HG02588 (cell line): Measurements from ENCODE around the gene CSAD.
"Not testable (repeated sequence)": the region's sequence is repeated elsewhere in the genome, so short reads cannot be mapped to it uniquely, and the experiment has no call there.

Source experiments
- ATAC-seq: cut with Tn5 transposase; IDR thresholded peaks from one replicate; pipeline ENCODE4 v1.9.1; 2021; ENCODE audit warnings: mild to moderate bottlenecking, moderate library complexity; ENCODE audit not compliant: unreplicated experiment

Gene CSAD

DNA sequence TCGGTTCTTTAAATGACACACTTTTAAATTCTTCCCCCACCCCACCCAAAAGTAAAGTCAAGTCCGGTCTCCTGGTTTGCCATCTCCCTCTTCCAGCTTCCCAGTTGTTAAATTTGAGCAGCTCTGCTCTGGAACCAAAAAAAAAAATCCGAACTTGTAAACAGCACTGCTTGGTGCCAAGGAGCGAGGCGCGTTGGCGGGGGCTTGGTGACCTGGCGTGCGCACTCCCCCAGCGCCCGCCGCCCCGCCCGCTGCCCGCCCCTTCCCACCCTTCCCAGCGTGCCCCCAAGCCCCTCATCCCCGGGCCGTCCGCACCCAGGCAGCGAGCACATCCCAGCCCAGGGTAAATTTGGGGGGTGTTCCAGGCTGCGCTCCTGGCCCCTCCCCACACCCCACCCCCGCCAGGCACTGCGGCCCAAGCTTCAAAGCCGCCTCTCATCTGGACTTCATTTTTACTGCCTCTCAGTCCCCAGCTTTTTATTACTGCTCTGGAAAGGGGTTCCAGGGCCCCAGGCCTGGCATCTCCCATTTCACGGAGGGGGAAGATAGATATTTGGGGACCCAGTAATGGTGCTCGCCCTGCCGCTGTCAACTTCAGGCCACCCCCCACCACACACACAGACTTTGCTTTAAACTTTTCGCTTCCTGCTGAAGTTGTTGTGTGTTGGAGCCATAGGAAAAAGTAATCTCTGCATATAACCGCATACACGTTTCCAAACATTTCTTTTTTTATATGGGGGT, 38.0 kb upstream of the CSAD start:
- ATAC-seq, result no peak

DNA sequence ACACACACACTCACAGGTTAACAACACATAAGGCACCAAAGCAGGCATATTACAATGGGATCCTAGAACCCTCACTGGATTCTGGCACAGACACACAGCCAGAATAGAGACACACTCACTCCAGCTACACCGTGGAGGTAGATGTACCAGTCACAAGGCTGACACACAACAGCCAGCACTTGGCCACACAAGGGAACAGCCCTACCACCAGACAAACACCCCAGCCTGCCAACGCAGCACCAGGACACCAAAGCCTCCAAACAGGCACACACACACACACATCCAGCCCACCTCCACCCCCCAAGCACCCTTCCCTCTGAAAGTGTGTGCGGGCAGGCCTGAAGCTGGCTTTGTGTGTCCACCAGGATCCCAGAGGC, 37.2 kb upstream of the CSAD start:
- no peak for ATAC-seq

DNA sequence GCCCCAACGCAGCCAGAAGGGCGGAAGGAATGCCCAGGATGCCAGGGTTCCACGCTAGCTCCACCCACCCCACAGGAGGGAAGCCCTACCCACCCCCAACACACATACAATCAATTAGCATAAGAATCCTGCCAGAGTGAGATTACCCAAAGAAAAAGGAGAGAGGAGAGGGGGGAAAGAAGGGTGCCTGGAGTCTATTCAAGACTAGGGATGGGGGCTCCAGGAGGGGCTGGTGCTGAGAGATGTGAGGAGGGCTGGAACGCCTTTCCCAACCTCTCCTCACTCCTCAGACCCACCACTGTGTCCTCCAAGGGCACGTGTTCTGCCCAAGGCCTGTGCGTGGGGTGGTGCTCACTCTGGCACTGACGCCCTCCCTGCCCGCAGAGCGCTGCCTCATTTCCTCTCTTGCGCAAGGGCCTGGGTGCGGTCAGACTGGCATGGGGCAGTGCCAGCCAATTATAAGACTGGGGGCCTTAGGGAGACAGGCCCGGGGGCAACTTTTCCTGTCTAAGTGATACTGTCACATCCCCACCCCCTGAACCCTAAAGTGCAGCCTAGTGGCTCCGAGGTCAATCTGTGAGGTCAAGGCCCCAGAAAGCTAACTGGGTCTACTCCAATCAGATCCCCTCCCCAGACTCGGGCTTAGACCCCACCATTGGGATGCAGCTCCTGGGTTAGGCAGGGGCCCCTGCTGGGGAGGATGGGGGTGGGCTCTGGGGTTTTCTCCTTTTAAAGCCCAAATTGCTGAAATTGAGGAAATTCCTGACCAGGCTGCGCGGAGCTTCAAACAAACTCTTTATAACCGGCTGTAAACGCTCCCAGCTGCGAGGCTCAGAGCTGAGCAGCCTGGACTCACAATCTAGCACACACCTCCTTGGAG, 36.6 kb upstream of the CSAD start:
- ATAC-seq, result no peak

DNA sequence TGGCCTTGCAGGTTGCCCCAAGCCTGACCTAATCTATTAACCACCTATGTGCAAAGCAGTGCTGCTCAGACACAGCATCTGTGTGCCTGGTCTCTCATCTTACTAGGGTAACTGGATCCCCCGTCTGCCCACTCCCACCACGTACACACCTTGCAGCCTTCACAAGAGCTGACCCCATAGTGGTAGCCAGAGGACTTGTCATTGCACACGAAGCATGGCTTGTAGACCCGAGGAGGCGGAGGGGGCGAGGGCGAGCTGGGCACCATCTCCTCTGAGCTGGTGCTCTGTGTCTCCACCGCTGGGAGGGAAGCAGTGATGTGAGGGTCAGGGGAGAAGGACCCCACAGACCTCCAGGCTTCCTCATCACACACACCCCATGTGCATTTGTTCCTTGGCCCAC, 34.8 kb upstream of the CSAD start:
- ATAC-seq, result no peak

DNA sequence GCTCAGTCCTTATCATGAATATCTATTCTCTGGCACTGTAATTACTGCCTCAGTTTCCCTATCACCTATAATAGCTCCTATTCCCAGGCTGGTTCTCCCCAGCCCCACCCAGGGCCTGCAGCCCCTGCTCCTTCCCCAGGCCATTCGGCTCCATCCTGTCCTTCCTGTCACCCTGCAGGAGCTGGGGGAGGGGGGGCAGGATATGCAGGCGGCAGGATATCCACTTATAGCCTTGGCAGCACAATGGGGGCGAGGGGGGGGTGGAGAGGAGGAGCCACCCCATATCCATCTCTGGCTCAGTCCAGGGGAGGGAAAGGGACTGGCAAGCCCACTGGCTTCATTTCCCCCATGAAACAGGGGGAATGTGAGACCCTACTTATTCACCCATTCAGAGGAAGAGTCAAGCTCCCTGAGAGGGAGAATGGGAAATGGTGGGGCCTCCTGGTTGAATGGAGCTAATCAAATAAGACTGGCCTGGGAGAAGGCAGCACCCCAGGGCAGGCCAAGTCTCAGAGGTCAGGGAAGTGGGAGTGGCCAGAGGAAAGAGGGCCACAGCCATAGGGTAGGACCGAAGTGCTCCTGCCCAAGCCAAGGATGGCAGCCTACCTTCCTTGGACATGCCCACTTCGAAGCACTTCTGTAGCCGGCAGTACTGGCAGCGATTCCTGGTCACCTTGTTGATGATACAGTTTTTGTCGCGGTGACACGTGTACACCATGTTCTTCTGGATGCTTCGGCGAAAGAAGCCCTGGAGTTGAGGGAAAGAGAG, 34.1 kb upstream of the CSAD start:
- no peak for ATAC-seq

DNA sequence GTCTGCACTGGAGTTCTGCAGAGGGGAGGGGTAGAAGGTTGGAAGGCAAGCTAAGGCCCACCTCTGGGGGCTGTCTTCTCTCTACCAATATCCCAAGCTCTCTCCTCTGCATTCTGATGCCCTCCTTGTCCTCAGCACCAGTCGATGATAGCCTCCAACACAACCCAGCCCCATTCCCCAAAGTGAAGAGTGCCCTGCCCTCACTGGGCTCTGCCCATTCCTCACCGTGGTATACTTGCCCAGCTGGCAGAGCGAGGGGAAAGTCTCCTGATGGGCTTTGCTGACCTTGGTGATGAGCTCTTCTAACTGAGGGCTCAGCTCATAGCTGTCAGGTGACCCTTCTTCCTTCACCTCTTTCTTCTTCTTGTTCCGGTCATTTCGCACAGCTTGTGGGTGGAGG, 33.5 kb upstream of the CSAD start:
- no peak for ATAC-seq

DNA sequence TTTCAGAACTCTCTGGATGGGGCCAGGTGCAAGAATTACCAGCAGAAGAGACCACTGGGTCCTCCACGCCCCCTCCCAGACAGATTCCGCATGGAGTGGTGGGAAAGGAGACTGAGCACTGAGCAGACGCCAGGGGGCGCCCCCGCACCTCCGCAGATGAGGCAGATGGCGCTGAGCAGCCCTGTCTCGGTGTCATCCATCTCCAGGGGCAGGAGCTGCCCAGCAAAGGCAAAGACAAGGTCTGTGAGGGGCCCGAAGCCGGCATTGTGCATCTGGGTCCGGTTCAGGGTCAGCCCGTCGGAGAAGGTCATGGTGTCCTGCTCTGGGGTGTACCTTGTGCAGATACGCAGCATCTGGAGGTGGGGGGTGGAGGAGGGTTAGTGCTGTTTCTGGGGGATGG, 32.6 kb upstream of the CSAD start:
- ATAC-seq, result no peak

DNA sequence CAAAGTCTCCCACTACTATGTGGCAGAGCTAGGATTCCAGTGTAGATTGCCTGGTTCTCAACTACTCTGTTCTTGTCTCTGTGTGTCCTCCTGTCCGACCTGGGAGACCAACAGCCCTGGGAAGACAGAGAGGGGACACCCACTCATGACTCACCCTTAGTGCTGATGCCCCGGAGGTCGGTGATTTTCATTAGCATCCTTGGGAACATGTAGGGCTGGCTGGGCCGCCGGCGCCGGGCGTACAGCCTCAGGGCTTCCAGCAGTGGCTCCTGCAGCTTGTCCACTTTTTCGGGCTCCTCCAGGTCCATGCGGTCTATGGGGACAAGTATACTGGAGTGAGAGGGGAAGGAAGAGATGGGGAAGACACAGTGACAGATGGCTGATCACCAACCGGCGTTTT, 32.2 kb upstream of the CSAD start:
- no peak for ATAC-seq

DNA sequence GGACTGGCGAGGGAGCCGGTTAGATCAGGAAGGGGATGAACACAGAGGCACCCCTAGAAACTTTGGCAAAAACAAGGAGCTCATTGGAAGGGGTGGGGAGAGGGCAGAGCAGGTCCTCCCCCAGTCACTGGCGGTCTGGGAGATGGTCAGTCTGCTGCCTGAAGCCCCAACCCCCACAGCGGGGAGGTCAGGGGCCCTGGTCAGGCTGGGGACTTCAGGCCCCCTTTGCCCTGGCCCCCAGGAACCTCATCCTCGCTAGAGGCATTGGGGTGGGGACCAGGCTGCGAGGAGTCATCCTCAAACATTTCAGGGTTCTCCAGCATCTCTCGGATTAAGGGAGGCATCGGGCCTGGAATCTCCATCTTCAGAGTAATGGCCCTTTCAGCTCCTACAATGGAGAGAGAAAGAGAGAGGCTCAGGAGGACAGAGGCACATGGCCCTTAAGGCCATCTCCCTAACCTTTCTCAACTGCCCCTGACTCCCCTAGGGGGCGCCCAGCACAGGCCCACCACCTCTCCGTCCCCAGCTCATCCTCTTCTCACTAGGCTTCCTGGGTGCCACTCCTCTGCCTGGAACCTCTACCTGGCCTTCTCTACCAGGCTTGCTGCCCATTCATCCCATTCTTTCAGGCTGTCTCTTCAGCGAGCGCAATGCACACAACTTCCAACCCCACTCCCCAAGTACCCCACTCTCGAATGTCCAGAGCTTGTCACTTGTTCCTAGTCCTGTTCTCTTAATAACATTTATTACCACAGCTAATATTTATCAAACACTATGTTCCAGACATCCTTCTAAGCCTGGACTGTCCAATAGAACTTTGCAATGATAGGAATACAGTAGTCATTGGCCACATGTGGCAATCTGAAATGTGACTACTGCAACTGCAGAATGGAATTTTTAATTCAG, 31.0 kb upstream of the CSAD start:
- ATAC-seq, result no peak

DNA sequence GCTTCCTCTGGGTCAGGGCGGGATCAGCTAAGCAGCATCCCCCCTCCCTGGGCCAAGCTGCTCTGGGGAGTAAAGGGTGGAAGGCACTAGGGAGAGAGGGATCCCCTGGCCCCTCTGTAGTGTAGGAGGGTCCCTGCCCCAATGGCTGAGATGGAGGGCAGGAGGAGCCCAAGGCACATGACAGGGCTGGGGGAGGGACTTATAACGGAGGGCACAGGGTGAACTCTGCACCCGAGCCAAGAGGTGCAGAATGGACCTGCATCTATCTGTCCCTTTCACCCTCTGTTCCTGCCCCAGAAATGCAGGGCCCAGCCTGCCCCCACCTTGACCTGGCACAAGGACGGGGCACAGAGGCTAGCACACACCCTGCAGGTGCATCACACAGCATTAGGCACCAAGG, 30.1 kb upstream of the CSAD start:
- ATAC-seq, result no peak

DNA sequence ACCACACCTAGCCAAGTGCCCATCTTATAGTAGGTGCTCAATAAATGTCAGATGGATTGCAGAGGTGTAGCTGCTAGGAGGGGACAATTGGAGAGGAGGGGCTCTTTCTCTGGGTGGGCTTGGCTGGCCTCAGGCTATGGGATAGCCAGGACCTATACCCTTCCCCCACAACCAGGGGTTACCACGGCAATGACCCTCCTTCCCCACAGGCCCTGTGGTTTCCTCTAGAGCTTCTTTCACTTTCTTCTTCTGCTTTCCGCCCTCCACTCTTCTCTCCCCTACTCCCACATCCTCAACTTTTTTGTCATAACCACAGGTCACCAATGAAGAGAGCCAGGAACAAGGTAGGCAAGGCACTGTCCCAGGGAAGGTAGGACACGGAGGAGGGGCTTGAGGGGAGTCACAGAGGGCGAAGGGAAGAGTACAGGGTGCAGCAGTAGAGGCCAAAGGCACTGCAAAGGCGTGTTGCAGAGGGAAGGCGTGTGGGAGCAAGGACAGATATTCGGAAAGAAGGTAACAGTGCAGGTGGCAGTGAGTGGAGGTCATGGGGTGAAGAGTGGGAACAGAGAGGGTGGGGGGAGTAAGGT, 28.2 kb upstream of the CSAD start:
- ATAC-seq, result peak; percentile 40

DNA sequence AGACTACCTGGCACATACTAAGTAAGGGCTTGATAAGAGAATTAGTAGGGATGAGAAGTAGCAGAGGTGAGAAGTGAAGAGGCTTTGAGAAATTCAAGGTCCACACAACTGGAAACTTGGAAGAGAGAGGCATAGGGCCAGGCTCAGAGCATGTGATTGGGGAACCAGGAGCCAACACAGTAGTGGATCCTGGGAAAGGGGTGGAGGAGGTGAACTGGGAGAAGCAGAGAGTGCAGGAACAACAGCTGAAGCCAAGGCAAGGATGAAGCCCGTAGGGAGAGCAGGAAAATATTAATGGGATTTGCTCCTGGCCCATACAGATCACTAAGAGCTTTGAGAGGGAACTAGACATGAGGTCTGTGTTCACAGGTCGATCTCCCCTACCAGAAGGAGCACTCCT, 27.7 kb upstream of the CSAD start:
- no peak for ATAC-seq

DNA sequence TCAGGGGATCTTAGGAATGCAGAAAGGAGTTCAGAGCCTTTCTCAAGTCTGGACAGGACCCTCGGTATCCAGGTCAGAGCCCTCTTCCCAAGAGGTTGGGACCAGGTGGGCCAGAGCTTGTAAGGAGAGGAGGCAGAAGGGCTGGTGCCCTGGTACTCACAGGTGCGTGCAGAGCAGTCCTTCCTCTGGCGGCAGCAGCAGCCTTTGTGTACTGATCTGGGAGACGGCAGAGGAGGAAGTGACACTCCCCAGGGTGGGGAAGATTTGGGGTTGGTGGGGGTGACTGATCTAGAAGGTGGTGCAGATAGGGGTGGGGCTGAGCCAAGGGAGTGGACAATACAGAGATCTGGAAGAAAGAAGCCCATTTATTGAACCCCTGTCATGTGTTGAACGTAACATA, 26.3 kb upstream of the CSAD start, which contains the start of gene ITGB7:
ITGB7 (minus strand) TSS at position 210 of the 400 bp plus-strand sequence. CDS start 6,808 bp downstream, outside the sequence.
- ATAC-seq, result peak; percentile 49

DNA sequence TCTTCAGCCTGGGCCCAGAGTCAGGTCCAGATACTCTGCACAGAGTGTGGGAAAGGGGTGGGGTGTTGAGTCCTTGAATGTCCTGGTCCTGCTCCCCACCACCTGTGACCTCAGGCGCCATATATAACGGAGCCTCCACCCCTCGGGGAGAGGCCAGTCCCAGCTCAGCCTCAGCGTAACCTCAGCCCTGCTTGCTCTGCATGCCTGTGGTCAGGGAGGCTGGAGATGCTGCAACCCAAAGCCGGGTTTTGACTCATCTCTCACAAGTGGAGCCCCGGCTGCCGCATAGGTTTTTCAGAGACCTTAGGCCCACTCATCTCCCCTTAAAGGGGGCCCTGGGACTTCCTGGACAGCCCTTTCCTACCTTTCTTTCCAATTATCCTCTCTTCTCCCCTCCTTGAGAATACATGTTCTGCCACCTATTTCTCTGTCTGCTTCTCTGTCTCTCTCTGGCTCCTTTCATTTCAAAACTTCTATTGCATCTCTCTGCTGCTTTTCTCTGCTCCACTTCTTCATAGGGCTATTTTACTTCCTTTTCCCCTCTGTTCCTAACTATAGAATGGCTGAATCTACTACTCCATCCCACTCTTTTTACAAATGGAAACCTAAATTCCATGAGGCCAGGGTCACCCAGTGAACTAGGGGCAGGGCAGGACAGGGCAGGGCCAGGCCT, 25.2 kb upstream of the CSAD start:
- peak; percentile 57 for ATAC-seq

DNA sequence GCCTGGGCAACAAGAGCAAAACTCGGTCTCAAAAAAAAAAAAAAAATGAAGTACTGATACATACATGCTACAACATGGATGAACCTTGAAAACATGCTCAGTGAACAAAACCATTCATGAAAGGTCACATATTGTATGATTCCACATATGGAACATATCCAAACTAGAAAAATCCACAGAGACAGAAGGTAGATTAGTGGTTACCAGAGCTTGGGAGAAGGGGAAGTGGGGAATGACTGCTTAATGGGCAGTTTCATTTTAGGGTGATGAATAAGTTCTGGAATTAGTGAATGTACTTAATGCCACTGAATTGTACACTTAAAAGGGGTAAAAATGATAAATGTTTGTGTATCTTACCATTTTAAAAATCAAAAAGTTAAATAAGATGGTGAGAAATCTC, 23.6 kb upstream of the CSAD start:
- no peak for ATAC-seq

DNA sequence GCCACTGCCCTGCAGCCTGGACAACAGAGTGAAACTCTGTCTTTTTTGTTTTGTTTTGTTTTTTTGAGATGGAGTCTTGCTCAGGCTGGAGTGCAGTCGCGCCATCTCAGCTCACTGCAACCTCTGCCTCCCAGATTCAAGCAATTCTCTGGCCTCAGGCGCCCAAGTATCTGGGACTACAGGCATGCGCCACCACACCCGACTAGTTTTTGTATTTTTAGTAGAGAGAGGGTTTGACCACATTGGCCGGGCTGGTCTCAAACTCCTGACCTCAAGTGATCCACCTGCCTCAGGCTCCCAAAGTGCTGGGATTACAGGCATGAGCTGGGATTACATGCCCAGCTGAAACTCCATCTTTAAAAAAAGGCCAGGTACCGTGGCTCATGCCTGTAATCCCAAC, 21.6 kb upstream of the CSAD start:
- not testable (repeated sequence) for ATAC-seq

DNA sequence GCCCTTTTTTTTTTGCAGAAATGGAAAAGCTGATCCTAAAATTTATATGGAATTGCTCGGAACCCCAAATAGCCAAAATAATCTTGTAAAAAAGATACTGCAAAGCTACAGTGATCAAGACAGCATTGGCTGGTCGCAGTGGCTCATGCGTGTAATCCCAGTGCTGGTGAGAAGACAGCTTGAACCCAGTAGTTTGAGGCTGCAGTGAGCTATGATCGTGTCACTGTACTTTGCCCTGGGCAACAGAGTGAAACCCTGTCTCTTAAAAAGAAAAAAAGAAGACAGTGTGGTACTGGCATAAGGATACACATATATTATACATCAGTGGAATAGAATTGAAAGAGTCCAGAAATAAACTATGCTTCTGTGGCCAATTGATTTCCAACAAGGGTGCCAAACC, 20.9 kb upstream of the CSAD start:
- no peak for ATAC-seq

DNA sequence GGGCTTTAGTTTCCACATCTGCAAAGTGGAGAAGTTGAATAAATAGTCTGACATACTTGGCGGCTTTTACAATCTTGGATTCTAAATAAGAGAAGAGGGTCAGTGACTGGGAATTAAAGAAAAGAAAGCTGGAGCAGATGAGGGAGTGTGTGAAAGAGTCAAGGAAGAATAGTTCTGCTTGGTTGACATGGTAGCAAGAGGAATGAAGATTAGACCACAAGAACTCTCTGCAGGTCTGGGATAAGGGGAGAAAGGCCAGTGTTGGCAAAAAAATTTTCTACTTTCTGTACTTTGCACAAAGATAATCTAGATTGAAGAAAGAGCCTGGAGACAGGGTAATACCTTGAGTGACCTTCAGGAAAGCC, 20.4 kb upstream of the CSAD start:
- ATAC-seq, result no peak

DNA sequence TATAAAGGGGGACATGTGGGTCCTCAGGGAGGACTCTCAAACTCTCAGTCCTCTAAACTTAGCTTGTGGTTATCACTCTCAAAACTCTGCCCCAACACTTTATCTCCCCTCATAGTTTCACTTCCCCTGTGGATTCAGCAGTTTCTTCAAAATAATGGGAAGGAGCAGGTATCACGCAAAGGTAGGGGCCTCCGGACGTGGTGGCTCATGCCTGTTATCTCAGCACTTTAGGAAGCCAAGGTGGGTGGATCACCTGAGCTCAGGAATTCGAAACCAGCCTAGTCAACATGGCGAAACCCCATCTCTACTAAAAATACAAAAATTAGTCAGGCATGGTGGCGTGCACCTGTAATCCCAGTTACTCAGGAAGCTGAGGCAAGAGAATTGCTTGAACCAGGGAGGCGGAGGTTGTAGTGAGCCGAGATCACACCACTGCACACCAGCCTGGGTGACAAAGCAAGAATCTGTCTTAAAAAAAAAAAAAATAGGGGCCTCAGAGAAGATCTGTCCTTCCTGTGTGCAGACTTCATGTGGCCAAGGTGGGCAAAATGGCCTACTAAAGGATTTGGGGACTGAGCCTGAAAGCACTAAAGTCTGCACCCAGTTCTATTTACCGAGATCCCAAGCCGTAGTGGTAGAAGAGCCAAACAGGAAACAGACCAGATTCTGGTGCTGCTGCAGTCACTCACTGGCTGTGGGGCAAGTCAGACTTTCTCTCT, 19.9 kb upstream of the CSAD start:
- peak; percentile 47 for ATAC-seq
